ENCODE measurements around the gene DOCK8. TPM values are rescaled to one million over a fixed set of nuclear protein-coding genes. Genes with fewer than 3 reads are reported as not detected.
"Not testable (repeated sequence)": the region's sequence is repeated elsewhere in the genome, so short reads cannot be mapped to it uniquely, and the experiment has no call there.

The DOCK8 gene
- total RNA-seq, 6 experiments from 2014 or later: 5.8 to 20.5 (median 9.5) TPM

- peak overlapping the region; percentile 39 to 51 (median 50) for H3K4me3 ChIP-seq
- H3K27me3 ChIP-seq: peaks cover 0 to 15% of the 10 kb centered on the region in 2 donors
- no peaks in the 10 kb centered on the region for H3K36me3 ChIP-seq
- ATAC-seq: no peak
- H3K4me1 ChIP-seq: peaks cover 0 to 20% (median 0%) of the 10 kb centered on the region in 4 donors
- H3K9me3 ChIP-seq: no peaks in the 10 kb centered on the region
- intact Hi-C loops (cut with DNase I): no loop called here
- TF ChIP-seq POLR2A (IDR thresholded peaks at IDR 0.05) (no peak), CTCF (IDR thresholded peaks at IDR 0.05) (no peak)
- WGBS (ENCODE audit: insufficient coverage, low coverage, low lambda C conversion rate, missing lambda C conversion rate): 4% methylated on average over 10 of the region's 14 CpGs
- no peak for DNase-seq
- H3K27ac ChIP-seq: peak overlapping the region; percentile 44 to 86 (median 66)
These were observed 366 bp upstream of the DOCK8 start for GRCh38 chr9:214351-214647.

- Histone ChIP-seq H3K36me3 (no peaks in the 10 kb centered on the region), H3K9me3 (no peaks in the 10 kb centered on the region), H3K4me3 (peak overlapping the region; percentile 39 to 51 (median 50)), H3K27ac (peak overlapping the region; percentile 46 to 86 (median 66)), H3K4me1 (peaks cover 0 to 20% (median 0%) of the 10 kb centered on the region in 4 donors), H3K27me3 (peaks cover 0 to 15% of the 10 kb centered on the region in 2 donors)
- DNase-seq (no peak), ATAC-seq (no peak)
- TF ChIP-seq POLR2A (IDR thresholded peaks at IDR 0.05) (no peak), CTCF (IDR thresholded peaks at IDR 0.05) (no peak)
- WGBS (ENCODE audit: insufficient coverage, low coverage, low lambda C conversion rate, missing lambda C conversion rate): 16% methylated on average over 6 of the region's 6 CpGs
- intact Hi-C loops (cut with DNase I): no loop called here
These were observed 1.0 kb downstream of the DOCK8 start for GRCh38 chr9:215631-216155.

GRCh38 chr9:216866-217265 lies 2.2 kb downstream of the DOCK8 start:
- no peak for TF ChIP-seq CTCF (IDR thresholded peaks at IDR 0.05)
- TF ChIP-seq POLR2A (IDR thresholded peaks at IDR 0.05): no peak
- H3K4me1 ChIP-seq: peaks cover 0 to 13% (median 0%) of the 10 kb centered on the region in 4 donors
- intact Hi-C loops (cut with DNase I): no loop called here
- ATAC-seq: no peak
- DNase-seq: no peak
- peaks cover 0 to 15% of the 10 kb centered on the region in 2 donors for H3K27me3 ChIP-seq
- H3K27ac ChIP-seq: no peak overlapping the region
- no peaks in the 10 kb centered on the region for H3K9me3 ChIP-seq
- H3K4me3 ChIP-seq: no peak overlapping the region
- 19% methylated on average over 1 of the region's 1 CpG for WGBS (ENCODE audit: insufficient coverage, low coverage, low lambda C conversion rate, missing lambda C conversion rate)
- no peaks in the 10 kb centered on the region for H3K36me3 ChIP-seq

- Histone ChIP-seq H3K36me3 (no peaks in the 10 kb centered on the region), H3K27me3 (peaks cover 0 to 15% of the 10 kb centered on the region in 2 donors), H3K9me3 (no peaks in the 10 kb centered on the region), H3K4me3 (no peak overlapping the region), H3K27ac (no peak overlapping the region), H3K4me1 (peaks cover 0 to 12% (median 0%) of the 10 kb centered on the region in 4 donors)
- WGBS (ENCODE audit: insufficient coverage, low coverage, low lambda C conversion rate, missing lambda C conversion rate): 34% methylated on average over 2 of the region's 2 CpGs
- TF ChIP-seq POLR2A (IDR thresholded peaks at IDR 0.05) (no peak), CTCF (IDR thresholded peaks at IDR 0.05) (no peak)
- intact Hi-C loops (cut with DNase I): no loop called here
- DNase-seq (no peak), ATAC-seq (peak in 1 of 4 donors; percentile 26)
These were observed 3.3 kb downstream of the DOCK8 start for GRCh38 chr9:217950-218349.

- ATAC-seq; DNase-seq; H3K36me3 ChIP-seq; H3K9me3 ChIP-seq; intact Hi-C loops (cut with DNase I); H3K4me3 ChIP-seq: not testable (repeated sequence)
- 36% methylated on average over 7 of the region's 7 CpGs for WGBS (ENCODE audit: insufficient coverage, low coverage, low lambda C conversion rate, missing lambda C conversion rate)
- H3K27ac ChIP-seq: peak overlapping the region in 1 of 3 donors; percentile 11
- peaks cover 0 to 12% (median 0%) of the 10 kb centered on the region in 4 donors for H3K4me1 ChIP-seq
- H3K27me3 ChIP-seq: peaks cover 0 to 15% of the 10 kb centered on the region in 2 donors
These were observed 4.4 kb downstream of the DOCK8 start for GRCh38 chr9:219036-219435.
